Retinal pigment epithelial cell (primary cell): ENCODE measurements around the gene C2orf78.

Experiments
- DNase-seq: peaks from one replicate; pipeline ENCODE4 v3.0.0-alpha.2; 2010; ENCODE audit warnings: low read depth
- H3K4me3 ChIP-seq: 2 replicates; pipeline ENCODE4 v1.5.1; 2011; ENCODE audit warnings: mild to moderate bottlenecking, low read length, control low read depth, moderate library complexity
- TF ChIP-seq, protein P1 (sequence below): conservative IDR thresholded peaks from 2 replicates; pipeline ENCODE4 v1.5.1; 2011; ENCODE audit warnings: low read depth, low read length, control low read depth, inconsistent platforms

Gene C2orf78

DNA sequence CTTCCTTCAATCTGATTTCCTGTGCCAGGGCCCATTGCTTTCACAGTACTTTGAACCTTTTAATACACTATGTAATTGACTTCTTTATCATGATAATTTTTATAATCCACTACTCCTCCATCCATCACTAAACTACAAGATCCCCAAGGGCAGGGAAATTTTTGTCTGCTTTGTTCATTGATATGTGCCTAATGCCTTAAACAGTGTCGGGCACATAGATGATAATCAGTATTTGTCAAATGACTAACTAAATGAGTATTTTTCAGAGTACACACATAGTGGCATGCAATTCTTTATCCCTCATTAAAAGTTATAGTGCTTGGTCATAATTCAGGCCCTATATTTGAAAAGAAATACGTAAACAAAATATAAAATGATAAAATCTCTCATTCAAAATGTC is 39.4 kb downstream of the C2orf78 start:
- TF ChIP-seq, protein P1, sequence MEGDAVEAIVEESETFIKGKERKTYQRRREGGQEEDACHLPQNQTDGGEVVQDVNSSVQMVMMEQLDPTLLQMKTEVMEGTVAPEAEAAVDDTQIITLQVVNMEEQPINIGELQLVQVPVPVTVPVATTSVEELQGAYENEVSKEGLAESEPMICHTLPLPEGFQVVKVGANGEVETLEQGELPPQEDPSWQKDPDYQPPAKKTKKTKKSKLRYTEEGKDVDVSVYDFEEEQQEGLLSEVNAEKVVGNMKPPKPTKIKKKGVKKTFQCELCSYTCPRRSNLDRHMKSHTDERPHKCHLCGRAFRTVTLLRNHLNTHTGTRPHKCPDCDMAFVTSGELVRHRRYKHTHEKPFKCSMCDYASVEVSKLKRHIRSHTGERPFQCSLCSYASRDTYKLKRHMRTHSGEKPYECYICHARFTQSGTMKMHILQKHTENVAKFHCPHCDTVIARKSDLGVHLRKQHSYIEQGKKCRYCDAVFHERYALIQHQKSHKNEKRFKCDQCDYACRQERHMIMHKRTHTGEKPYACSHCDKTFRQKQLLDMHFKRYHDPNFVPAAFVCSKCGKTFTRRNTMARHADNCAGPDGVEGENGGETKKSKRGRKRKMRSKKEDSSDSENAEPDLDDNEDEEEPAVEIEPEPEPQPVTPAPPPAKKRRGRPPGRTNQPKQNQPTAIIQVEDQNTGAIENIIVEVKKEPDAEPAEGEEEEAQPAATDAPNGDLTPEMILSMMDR, result no peak
- no peak for DNase-seq
- H3K4me3 ChIP-seq, result no peak overlapping the region

DNA sequence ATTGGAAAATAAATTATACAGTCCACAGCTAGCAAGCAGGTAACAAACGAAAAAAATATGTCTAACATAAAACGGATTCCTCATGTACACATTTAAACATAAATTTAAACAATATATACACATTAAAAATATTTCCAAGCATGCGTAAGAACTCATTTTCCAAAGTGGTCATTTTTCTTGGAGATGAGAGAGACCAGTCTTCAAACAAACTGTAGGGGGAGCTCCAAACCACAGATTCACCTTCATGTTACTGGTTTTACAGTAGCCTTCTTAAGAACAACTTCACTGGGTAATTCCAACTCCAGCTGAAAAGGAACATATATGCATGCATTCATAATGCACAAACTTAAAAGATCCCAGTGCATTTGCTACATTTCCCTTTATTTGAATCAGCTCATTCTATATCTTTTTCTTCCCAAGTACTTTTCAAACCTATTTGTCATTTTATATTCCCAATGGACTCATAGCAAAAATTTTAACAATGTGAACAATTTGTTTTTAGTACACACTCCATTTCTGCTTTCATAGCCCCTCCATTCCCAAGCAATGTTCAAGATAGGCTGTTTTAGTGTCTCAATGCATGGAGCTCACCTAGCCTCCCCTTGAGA is 40.0 kb downstream of the C2orf78 start:
- no peak overlapping the region for H3K4me3 ChIP-seq
- TF ChIP-seq, protein P1, result peak; percentile 88
- peak; percentile 54 for DNase-seq

DNA sequence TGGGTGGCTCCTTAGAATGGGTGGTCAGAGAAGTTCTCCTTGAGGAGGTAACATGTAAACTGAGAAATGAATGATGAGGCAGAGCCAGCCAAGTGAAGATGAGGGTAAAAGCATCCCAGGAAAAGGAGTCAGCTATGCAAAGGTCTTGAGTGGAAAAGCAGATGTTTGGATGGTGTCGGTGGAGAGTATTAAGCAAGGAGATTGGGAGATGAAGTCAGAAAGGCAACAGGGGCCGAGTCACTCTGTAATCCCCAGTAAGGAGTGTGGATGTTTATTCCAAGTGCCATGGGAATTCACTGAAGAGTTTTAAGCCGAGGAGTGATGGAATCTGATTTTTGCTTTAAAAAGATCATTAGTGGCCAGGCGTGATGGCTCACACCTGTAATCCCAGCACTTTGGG is 41.4 kb downstream of the C2orf78 start:
- TF ChIP-seq, protein P1, result no peak
- H3K4me3 ChIP-seq, result no peak overlapping the region
- no peak for DNase-seq

DNA sequence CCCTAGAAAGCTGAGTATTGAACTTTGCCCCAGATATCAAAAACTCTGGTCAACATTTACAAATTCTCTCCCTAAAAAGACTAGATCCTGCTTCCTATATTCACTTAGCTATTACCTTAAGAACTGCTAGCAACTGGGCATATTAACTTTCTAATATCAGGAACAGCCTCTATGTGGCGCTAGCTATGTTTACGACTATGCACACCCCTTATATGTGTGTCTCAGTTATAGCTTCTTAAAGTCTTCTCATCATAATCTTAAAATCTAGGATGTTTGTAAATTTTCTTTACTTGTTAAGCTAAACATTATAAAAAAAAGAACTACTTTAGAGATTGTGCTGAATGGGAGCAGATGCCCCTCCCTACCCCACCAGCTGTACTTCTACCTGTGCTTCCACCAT is 43.0 kb downstream of the C2orf78 start:
- no peak for DNase-seq
- TF ChIP-seq, protein P1, result peak; percentile 43
- H3K4me3 ChIP-seq, result no peak overlapping the region

DNA sequence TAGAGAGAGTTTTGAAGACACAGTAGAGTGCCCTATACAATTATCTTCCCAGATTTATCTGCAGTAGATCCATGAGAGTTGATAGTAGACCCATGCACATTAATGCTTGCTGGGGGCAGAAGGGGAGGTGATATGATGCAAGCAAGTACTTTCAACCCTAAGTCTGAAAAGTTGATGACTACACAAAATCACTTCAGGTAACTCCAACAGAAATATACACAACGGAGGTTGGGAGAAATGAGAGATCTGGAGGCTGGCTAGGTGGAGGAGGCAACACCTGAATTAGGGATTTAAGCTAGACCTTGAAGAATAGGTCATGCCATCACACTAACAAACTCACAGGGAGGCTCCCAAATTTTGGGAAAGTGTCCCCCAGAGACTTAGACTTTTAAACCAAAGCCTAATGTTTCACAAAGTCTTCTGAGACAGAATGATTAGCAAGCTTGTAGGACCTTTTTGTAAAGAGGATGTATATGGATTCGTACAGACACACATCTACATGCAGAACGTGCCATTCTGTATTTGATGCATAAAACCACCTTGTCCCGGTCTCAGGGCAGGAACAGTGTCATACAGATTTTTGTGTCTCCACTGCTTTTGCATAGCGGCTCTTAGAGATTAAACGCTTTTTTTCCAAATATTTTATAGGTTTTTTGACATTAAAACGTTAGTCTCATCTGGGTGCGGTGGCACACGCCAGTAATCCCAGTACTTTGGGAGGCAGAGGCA is 43.8 kb downstream of the C2orf78 start:
- DNase-seq, result no peak
- TF ChIP-seq, protein P1, result no peak
- peak overlapping the region; percentile 96 for H3K4me3 ChIP-seq

DNA sequence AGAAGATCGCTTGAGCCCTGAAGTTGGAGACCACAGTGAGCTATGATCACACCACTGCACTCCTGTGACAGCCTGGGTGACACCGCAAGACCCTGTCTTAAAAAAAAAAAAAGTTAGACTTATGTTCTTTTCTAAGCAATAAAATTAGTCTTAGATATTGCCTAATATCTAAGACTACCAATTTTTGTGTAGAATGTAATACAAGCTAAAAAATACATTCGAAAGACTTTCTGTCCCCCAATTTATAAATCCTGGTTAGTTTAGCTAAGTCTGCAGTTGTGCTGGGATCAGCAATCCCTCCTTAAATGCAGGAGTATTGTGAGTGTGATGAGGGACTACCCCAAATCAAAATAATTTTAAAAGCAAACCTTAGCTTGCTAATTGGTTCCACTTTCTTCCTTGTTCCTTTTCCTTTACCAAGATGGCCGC is 44.4 kb downstream of the C2orf78 start:
- peak overlapping the region; percentile 96 for H3K4me3 ChIP-seq
- TF ChIP-seq, protein P1, result no peak
- DNase-seq, result no peak
